HK-2 (cell line): ENCODE results near the gene MAPKAPK3.
"Not testable (repeated sequence)": the region's sequence is repeated elsewhere in the genome, so short reads cannot be mapped to it uniquely, and the experiment has no call there.

Experiments
- DNase-seq: peaks from one replicate; pipeline ENCODE4 v3.0.0-alpha.2; 2018; ENCODE audit not compliant: unreplicated experiment

MAPKAPK3 gene

GRCh38 chr3:50687916-50688315, 71.0 kb downstream of the MAPKAPK3 start:
- no peak for DNase-seq

- not testable (repeated sequence) for DNase-seq
These were observed 71.7 kb downstream of the MAPKAPK3 start for GRCh38 chr3:50688602-50689001.

GRCh38 chr3:50689558-50689957, 72.6 kb downstream of the MAPKAPK3 start:
- DNase-seq, result no peak

- no peak for DNase-seq
These were observed 78.1 kb downstream of the MAPKAPK3 start for GRCh38 chr3:50695031-50695430.

GRCh38 chr3:50696276-50696675, 79.3 kb downstream of the MAPKAPK3 start:
- no peak for DNase-seq

- DNase-seq, result no peak
These were observed 81.3 kb downstream of the MAPKAPK3 start for GRCh38 chr3:50698269-50698668.
